Gastrocnemius medialis (tissue), 4 donors: Measurements from ENCODE around the gene AMPH. TPM values are rescaled to one million over a fixed set of nuclear protein-coding genes. Genes with fewer than 3 reads are reported as not detected.

Source experiments
- ATAC-seq, 2 donors: fragments of 150-250 bp; one replicate each; pipeline ENCODE4 v1.9.1; 2016
- DNase-seq, 2 donors: peaks; one replicate each; pipeline ENCODE4 v3.0.0-alpha.2; 2019
- H3K27ac ChIP-seq, 4 donors: fragments of 200-600 bp; sonication (generic); 1 replicate in 1 of 4; 2 replicates in 3 of 4; pipeline ENCODE4 v1.5.1; 2016 to 2018; ENCODE audit warnings: mild to moderate bottlenecking in 2 of 4, moderate library complexity in 1 of 4
- H3K27me3 ChIP-seq, 3 donors: fragments of 200-600 bp; sonication (generic) in 2 of 3; 1 replicate in 1 of 3; 2 replicates in 2 of 3; pipeline versions ENCODE4 v1.5.1 to v1.6.0; 2016 to 2019; ENCODE audit warnings: mild to moderate bottlenecking in 1 of 3, moderate library complexity in 1 of 3
- H3K36me3 ChIP-seq, 2 donors: fragments of 200-600 bp; sonication (generic) in 1 of 2; one replicate each; pipeline ENCODE4 v1.5.1; 2017 to 2018
- H3K4me1 ChIP-seq, 2 donors: fragments of 200-600 bp; sonication (generic) in 1 of 2; one replicate each; pipeline ENCODE4 v1.5.1; 2016 to 2017; ENCODE audit warnings: mild to moderate bottlenecking in 2 of 2
- H3K4me3 ChIP-seq, 4 donors: fragments of 200-600 bp; sonication (generic) in 3 of 4; 1 replicate in 1 of 4; 2 replicates in 3 of 4; pipeline ENCODE4 v1.5.1; 2016 to 2019; ENCODE audit warnings: mild to moderate bottlenecking in 2 of 4
- H3K9me3 ChIP-seq, 3 donors: fragments of 200-600 bp; sonication (generic) in 2 of 3; 1 replicate in 1 of 3; 2 replicates in 2 of 3; pipeline ENCODE4 v1.5.1; 2016 to 2019
- CTCF ChIP-seq, 5 experiments: fragments of 450-650 bp in 3 of 5; fragments of 200-600 bp in 2 of 5; sonication (generic) in 2 of 5; IDR thresholded peaks in 4 of 5; conservative IDR thresholded peaks in 1 of 5; 1 replicate in 4 of 5; 2 replicates in 1 of 5; pipeline ENCODE4 v1.5.1; 2016 to 2019; ENCODE audit warnings: antibody characterized with exemption in 5 of 5, mild to moderate bottlenecking in 3 of 5, moderate library complexity in 3 of 5
- POLR2A ChIP-seq, 2 donors: fragments of 450-650 bp; IDR thresholded peaks; one replicate each; pipeline ENCODE4 v1.6.1; 2017; ENCODE audit warnings: antibody characterized with exemption in 2 of 2, mild to moderate bottlenecking in 2 of 2, moderate library complexity in 2 of 2
- in situ Hi-C, 4 donors: fragments of 200-750 bp; cut with MboI; loops; one replicate each; pipeline versions ENCODE4 v1.15.0 to v1.8.0; 2017; ENCODE audit warnings: low sequenced_read_pairs in 4 of 4
- intact Hi-C: fragments of 100-400 bp; cut with DNase I; formaldehyde crosslinking; loops from one replicate; pipeline ENCODE4 v1.15.1; 2023; ENCODE audit warnings: low total_unique reads
- total RNA-seq, 4 donors: library from RNA; depleted of rRNA; stranded (reverse); fragments of >200 nt; gene quantifications; one replicate each; pipeline versions ENCODE4 v1.1.0 to v1.2.3, GENCODE V29; 2016

Gene AMPH
- total RNA-seq, 4 donors from 2014 or later = 1.8 to 8.3 (median 5.2) TPM

DNA sequence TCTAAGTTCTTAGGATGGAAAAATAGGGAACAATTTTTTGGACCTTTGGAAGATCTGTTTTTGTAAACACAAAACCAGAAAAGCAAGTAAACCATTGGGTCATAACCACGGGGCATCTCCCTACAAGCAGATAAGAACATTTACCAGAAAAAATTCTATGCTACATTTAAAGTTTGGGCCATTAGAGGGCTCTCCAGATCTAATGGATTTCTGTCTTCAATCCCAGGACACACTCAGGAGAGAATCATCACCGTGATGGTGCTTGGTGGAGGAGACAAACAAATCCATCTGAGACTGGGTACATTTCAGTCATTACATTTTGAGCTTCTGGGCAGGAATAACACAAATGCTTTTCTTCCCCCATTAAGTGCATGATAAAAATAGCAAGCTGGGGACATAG lies 179.3 kb downstream of the AMPH start:
- Histone ChIP-seq H3K4me1 (peaks cover 0 to 2% of the 10 kb centered on the region in 2 donors), H3K27me3 (no peaks in the 10 kb centered on the region), H3K27ac (no peak overlapping the region), H3K9me3 (no peaks in the 10 kb centered on the region), H3K4me3 (no peak overlapping the region), H3K36me3 (no peaks in the 10 kb centered on the region)
- DNase-seq (no peak), ATAC-seq (no peak)
- TF ChIP-seq CTCF (IDR thresholded peaks at IDR 0.05 in 4 of 5, conservative IDR thresholded peaks at IDR 0.05 in 1 of 5) (no peak), POLR2A (IDR thresholded peaks at IDR 0.05) (no peak)
- intact Hi-C loops = no loop called here
- in situ Hi-C loops = no loop called here

DNA sequence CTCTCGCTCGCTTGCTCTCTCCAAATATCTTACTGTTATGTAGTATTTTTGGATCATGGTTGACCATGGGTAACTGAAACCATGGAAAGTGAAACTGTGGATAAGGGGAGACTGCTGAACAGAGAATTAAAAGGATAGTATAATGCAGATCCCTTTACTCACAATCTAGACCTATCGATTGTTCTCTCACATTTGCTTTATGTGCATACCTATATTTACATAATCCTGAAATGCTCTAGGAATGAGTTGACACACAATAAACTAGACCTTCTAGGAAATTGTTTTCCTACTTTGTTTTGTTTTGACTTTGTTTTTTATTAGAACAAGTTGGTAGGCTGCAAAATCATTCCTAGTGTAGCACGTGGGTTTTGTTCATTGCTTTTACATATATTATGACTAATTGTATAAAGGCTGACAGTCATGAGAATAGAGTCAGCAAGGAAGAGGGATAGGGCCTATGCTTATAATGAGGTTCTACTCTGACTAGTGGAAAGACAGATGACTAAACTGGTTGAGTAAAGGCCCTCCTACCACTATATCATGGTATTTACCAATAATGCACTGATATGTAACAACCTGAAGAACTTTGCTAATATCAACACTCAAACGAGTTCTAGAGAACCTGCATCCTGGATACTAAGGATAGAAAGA lies 182.5 kb downstream of the AMPH start:
- Histone ChIP-seq H3K9me3 (no peaks in the 10 kb centered on the region), H3K4me3 (no peak overlapping the region), H3K4me1 (peaks cover 0 to 2% of the 10 kb centered on the region in 2 donors), H3K27me3 (no peaks in the 10 kb centered on the region), H3K27ac (no peak overlapping the region), H3K36me3 (no peaks in the 10 kb centered on the region)
- ATAC-seq (no peak), DNase-seq (no peak)
- intact Hi-C loops (no loop called here), in situ Hi-C loops (no loop called here)
- no peak for TF ChIP-seq POLR2A (IDR thresholded peaks at IDR 0.05)
- TF ChIP-seq CTCF (IDR thresholded peaks at IDR 0.05 in 4 of 5, conservative IDR thresholded peaks at IDR 0.05 in 1 of 5) = no peak

DNA sequence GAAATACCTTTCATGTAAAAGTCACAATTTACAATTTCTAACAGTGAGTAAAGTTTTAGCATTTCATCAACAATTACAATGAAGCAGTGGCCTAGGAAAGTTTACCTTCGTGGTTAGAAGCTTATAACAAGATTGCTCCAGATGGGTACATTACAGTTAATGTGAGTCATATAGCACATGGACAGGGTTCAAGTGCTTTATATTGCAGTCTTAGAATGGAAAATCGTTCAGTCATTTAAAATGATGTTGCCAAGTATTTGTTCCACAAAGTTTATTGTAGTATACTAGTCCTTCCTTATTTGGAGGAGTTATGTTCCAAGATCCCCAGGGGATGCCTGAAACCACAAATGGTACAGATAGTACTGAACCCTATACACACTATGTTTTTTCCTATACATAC lies 183.1 kb downstream of the AMPH start:
- ATAC-seq (no peak), DNase-seq (no peak)
- in situ Hi-C loops = no loop called here
- peaks cover 0 to 2% of the 10 kb centered on the region in 2 donors for H3K4me1 ChIP-seq
- intact Hi-C loops = no loop called here
- H3K27me3 ChIP-seq = no peaks in the 10 kb centered on the region
- no peaks in the 10 kb centered on the region for H3K9me3 ChIP-seq
- TF ChIP-seq CTCF (IDR thresholded peaks at IDR 0.05 in 4 of 5, conservative IDR thresholded peaks at IDR 0.05 in 1 of 5) = no peak
- TF ChIP-seq POLR2A (IDR thresholded peaks at IDR 0.05) = no peak
- no peak overlapping the region for H3K4me3 ChIP-seq
- H3K36me3 ChIP-seq = no peaks in the 10 kb centered on the region
- H3K27ac ChIP-seq = no peak overlapping the region

DNA sequence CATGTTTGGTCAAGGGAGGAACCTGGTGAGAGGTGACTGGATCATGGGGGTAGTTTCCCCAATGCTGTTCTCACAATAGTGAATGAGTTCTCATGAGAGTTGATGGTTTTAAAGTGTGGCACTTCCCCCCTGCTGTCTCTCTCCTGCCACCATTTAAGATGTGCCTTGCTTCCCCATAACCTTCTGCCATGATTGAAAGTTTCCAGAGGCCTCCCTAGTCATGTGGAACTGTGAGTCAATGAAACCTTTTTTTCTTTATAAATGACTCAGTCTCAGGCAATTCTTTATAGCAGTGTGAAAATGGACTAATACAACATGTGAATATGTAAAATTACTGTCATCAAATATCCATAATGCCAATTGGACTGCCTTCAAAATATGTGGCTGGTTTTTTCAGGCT lies 192.2 kb downstream of the AMPH start:
- in situ Hi-C loops (no loop called here), intact Hi-C loops (no loop called here)
- DNase-seq (no peak), ATAC-seq (no peak)
- Histone ChIP-seq H3K36me3 (no peaks in the 10 kb centered on the region), H3K9me3 (no peaks in the 10 kb centered on the region), H3K27ac (no peak overlapping the region), H3K4me3 (no peak overlapping the region), H3K4me1 (no peaks in the 10 kb centered on the region), H3K27me3 (no peaks in the 10 kb centered on the region)
- TF ChIP-seq POLR2A (IDR thresholded peaks at IDR 0.05) (no peak), CTCF (IDR thresholded peaks at IDR 0.05 in 4 of 5, conservative IDR thresholded peaks at IDR 0.05 in 1 of 5) (no peak)

DNA sequence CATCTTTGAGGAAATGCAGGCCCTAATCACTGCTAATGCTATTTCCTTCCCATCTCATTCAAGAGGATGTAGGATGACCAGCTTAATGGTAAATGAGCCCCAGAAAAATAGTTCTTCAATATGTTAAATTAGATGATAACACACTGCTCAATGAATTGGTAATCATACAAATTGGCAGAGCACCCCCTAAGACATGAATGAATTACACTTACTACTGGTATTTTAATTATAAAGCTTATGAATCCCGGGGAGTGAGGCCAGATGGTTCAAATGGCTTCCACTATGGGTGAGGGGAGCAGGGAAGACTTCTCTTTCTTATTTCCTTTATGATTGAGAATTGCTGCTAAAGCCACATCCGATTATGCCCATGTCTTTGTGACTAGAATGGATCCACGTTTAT lies 198.5 kb downstream of the AMPH start:
- intact Hi-C loops = no loop called here

More for the DNA sequence above, 198.5 kb downstream of the AMPH start:
- ATAC-seq (no peak), DNase-seq (no peak)
- H3K27ac ChIP-seq = no peak overlapping the region
- no peak overlapping the region for H3K4me3 ChIP-seq
- TF ChIP-seq CTCF (IDR thresholded peaks at IDR 0.05 in 4 of 5, conservative IDR thresholded peaks at IDR 0.05 in 1 of 5) (no peak), POLR2A (IDR thresholded peaks at IDR 0.05) (no peak)
- H3K9me3 ChIP-seq = no peaks in the 10 kb centered on the region
- H3K4me1 ChIP-seq = no peaks in the 10 kb centered on the region
- no peaks in the 10 kb centered on the region for H3K36me3 ChIP-seq
- in situ Hi-C loops = no loop called here
- no peaks in the 10 kb centered on the region for H3K27me3 ChIP-seq
